ENCODE data around the gene GALNS. TPM values are rescaled to one million over a fixed set of nuclear protein-coding genes. Genes with fewer than 3 reads are reported as not detected.

Gene GALNS
- total and polyA plus RNA-seq, 2 of the 13 experiments (the other 11 are each of a cell fraction or from before 2014, with no cell fraction given) = 9.2 to 9.8 TPM

GRCh38 chr16:88878967-88879787, 22.4 kb upstream of the GALNS start:
- POLR2A ChIA-PET = no interaction called here

More at GRCh38 chr16:88878967-88879787, 22.4 kb upstream of the GALNS start:
- Histone ChIP-seq H3K4me2 (ENCODE audit: low read depth, low read length) (no peak overlapping the region), H3K36me3 (replicated peaks in 1 of 2; ENCODE audit: control insufficient read depth in 1 of 2, insufficient read depth in 2 of 2, low read length in 2 of 2) (no peaks in the 10 kb centered on the region), H3K27ac (ENCODE audit: extremely low read length, insufficient read depth, low read length) (no peak overlapping the region), H2AFZ (ENCODE audit: low read length) (no peak overlapping the region), H4K20me1 (ENCODE audit: insufficient read depth, low read length) (peaks cover 3% of the 10 kb centered on the region; the same call in 1 of the 2 replicates), H3K79me2 (ENCODE audit: insufficient read depth, low read length) (no peaks in the 10 kb centered on the region), H3K4me1 (ENCODE audit: insufficient read depth, low read length) (peaks cover 24% of the 10 kb centered on the region), H3K9me3 (ENCODE audit: low read length) (no peaks in the 10 kb centered on the region), H3K27me3 (ENCODE audit: control insufficient read depth in 1 of 2, insufficient read depth in 2 of 2, low read length in 2 of 2) (peaks cover 39 to 96% of the 10 kb centered on the region in 2 experiments), H3K4me3 (replicated peaks in 1 of 3; ENCODE audit: insufficient read depth in 1 of 3, low read depth in 2 of 3, low read length in 3 of 3) (no peak overlapping the region), H3K9ac (ENCODE audit: insufficient read depth, low read depth, low read length) (no peak overlapping the region)
- TF ChIP-seq ZNF75D (CRISPR knock-in tag; IDR thresholded peaks at IDR 0.05; ENCODE audit: borderline replicate concordance) (no peak), SIN3B (IDR thresholded peaks at IDR 0.05; ENCODE audit: low read length) (no peak), RAD51 (IDR thresholded peaks at IDR 0.05; ENCODE audit: borderline replicate concordance) (peak; percentile 66; the same call in 1 of the 2 replicates), USF2 (IDR thresholded peaks at IDR 0.05; ENCODE audit: low read depth, low read length) (peak; percentile 81), USF2 (CRISPR knock-in tag; IDR thresholded peaks at IDR 0.05; ENCODE audit: borderline replicate concordance) (no peak), BHLHE40 (IDR thresholded peaks at IDR 0.05; ENCODE audit: low read length) (peak; percentile 39; the same call in 1 of the 2 replicates), MNT (IDR thresholded peaks at IDR 0.05) (peak; percentile 97), HNRNPLL (IDR thresholded peaks at IDR 0.05; ENCODE audit: low read depth, low read length, poor library complexity, severe bottlenecking) (peak; percentile 7), ZBTB10 (CRISPR knock-in tag; IDR thresholded peaks at IDR 0.05; ENCODE audit: borderline replicate concordance) (no peak), ZNF563 (CRISPR knock-in tag; IDR thresholded peaks at IDR 0.05) (0 out of 2 replicates have a peak, but pooled peaks have one; percentile 9), NRL (CRISPR knock-in tag; IDR thresholded peaks at IDR 0.05; ENCODE audit: borderline replicate concordance) (no peak), ZNF800 (CRISPR knock-in tag; IDR thresholded peaks at IDR 0.05) (0 out of 2 replicates have a peak, but pooled peaks have one; percentile 1), RFX1 (IDR thresholded peaks at IDR 0.05) (no peak), DNMT1 (CRISPR knock-in tag; IDR thresholded peaks at IDR 0.05) (0 out of 2 replicates have a peak, but pooled peaks have one; percentile 20)
- FAIRE-seq (no peak), ATAC-seq (peak; percentile 3; the same call in 2 of the 3 replicates), DNase-seq (ENCODE audit: low spot score) (no peak)
- WGBS (ENCODE audit: low lambda C conversion rate) = 63% methylated on average over 23 of the region's 45 CpGs
- CTCF ChIA-PET (ENCODE audit: low intra/inter-chr PET ratio, low total read pairs) = no interaction called here
- intact Hi-C loops (cut with micrococcal nuclease; ENCODE audit: unreplicated experiment) = no loop called here
- no TSS peak for BruUV-seq (replicated peaks)
- in situ Hi-C loops (cut with HindIII; ENCODE audit: extremely low pct_ligation_motif_present, low pct_unique_long_range_greater_than_20kb) = no loop called here
